Breast epithelium (tissue), 3 donors: ENCODE measurements around the gene DPYSL3.

Source experiments
- CTCF ChIP-seq, 3 donors: fragments of 450-650 bp; IDR thresholded peaks; one replicate each; pipeline ENCODE4 v1.5.1; 2016 to 2017; ENCODE audit warnings: antibody characterized with exemption in 3 of 3, mild to moderate bottlenecking in 3 of 3, moderate library complexity in 3 of 3
- POLR2A ChIP-seq: fragments of 450-650 bp; IDR thresholded peaks from one replicate; pipeline ENCODE4 v1.6.1; 2016; ENCODE audit warnings: antibody characterized with exemption, mild to moderate bottlenecking, moderate library complexity
- POLR2AphosphoS5 ChIP-seq, 3 donors: sonication (generic); formaldehyde crosslinking; IDR thresholded peaks; one replicate each; pipeline ENCODE4 v1.6.1; 2017; ENCODE audit warnings: antibody characterized with exemption in 3 of 3

GRCh38 chr5:147348046-147348445, 161.8 kb downstream of the DPYSL3 start:
- TF ChIP-seq CTCF (IDR thresholded peaks at IDR 0.05), result no peak
- TF ChIP-seq POLR2AphosphoS5 (IDR thresholded peaks at IDR 0.05), result no peak
- TF ChIP-seq POLR2A, result no peak
